ENCODE data around the gene KCNN3.

DNA sequence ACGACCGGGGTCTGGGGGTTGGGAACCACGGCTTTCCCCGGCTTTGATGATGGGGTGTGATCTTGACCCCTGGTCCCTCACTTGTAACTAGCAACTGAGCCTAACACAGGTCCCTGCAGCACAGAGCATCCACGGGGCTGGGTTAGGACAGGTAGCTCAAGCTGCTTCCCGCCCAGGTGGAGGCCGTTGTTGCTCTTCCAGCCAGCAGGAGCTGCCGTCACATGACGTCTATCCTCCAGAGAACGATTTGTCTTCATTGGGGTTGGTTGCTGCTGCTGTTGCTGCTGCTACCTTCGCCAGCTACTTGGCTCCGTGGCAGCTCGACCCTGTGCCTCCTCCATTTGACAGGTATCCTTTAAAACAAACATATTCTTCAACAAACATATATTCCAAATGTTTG, 187.8 kb downstream of the KCNN3 start:
- TF ChIP-seq, protein P1, sequence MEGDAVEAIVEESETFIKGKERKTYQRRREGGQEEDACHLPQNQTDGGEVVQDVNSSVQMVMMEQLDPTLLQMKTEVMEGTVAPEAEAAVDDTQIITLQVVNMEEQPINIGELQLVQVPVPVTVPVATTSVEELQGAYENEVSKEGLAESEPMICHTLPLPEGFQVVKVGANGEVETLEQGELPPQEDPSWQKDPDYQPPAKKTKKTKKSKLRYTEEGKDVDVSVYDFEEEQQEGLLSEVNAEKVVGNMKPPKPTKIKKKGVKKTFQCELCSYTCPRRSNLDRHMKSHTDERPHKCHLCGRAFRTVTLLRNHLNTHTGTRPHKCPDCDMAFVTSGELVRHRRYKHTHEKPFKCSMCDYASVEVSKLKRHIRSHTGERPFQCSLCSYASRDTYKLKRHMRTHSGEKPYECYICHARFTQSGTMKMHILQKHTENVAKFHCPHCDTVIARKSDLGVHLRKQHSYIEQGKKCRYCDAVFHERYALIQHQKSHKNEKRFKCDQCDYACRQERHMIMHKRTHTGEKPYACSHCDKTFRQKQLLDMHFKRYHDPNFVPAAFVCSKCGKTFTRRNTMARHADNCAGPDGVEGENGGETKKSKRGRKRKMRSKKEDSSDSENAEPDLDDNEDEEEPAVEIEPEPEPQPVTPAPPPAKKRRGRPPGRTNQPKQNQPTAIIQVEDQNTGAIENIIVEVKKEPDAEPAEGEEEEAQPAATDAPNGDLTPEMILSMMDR (IDR thresholded peaks at IDR 0.05): no peak
- TF ChIP-seq POLR2AphosphoS5 (IDR thresholded peaks at IDR 0.05): no peak
- no peak for TF ChIP-seq EP300 (IDR thresholded peaks at IDR 0.05)
- no peak for TF ChIP-seq POLR2A (IDR thresholded peaks at IDR 0.05; ENCODE audit: low read depth)

Data from esophagus muscularis mucosa (tissue), 4 donors.